Parathyroid adenoma (tissue), 2 donors: ENCODE results near the gene MDFI.

Experiments
- H2AFZ ChIP-seq: fragments of 300-600 bp; sonication (generic); one replicate; pipeline ENCODE4 v1.7.0; 2017; ENCODE audit warnings: antibody characterized with exemption, mild to moderate bottlenecking
- H3K27ac ChIP-seq: fragments of 300-600 bp; sonication (generic); one replicate; pipeline ENCODE4 v1.7.0; 2017
- H3K27me3 ChIP-seq: fragments of 300-600 bp; sonication (generic); one replicate; pipeline ENCODE4 v1.7.0; 2017; ENCODE audit warnings: low read length; ENCODE audit not compliant: control insufficient read depth, insufficient read depth
- H3K36me3 ChIP-seq: fragments of 300-600 bp; sonication (generic); one replicate; pipeline ENCODE4 v1.7.0; 2017; ENCODE audit warnings: low read length; ENCODE audit not compliant: control insufficient read depth, insufficient read depth
- H3K4me1 ChIP-seq: fragments of 300-600 bp; sonication (generic); one replicate; pipeline ENCODE4 v1.7.0; 2017; ENCODE audit warnings: control low read depth
- H3K4me2 ChIP-seq: fragments of 300-600 bp; sonication (generic); one replicate; pipeline ENCODE4 v1.7.0; 2017; ENCODE audit warnings: low read length
- H3K4me3 ChIP-seq: fragments of 300-600 bp; sonication (generic); one replicate; pipeline ENCODE4 v1.7.0; 2017; ENCODE audit warnings: low read depth, low read length
- H3K79me2 ChIP-seq: fragments of 300-600 bp; sonication (generic); one replicate; pipeline ENCODE4 v1.7.0; 2017; ENCODE audit warnings: control low read depth
- H3K9ac ChIP-seq: fragments of 300-600 bp; sonication (generic); one replicate; pipeline ENCODE4 v1.7.0; 2017; ENCODE audit warnings: mild to moderate bottlenecking
- H3K9me3 ChIP-seq: fragments of 300-600 bp; sonication (generic); one replicate; pipeline ENCODE4 v1.7.0; 2017; ENCODE audit warnings: low read length; ENCODE audit not compliant: control insufficient read depth
- CTCF ChIP-seq: fragments of 300-600 bp; sonication (generic); IDR thresholded peaks from one replicate; pipeline ENCODE4 v1.7.0; 2017; ENCODE audit warnings: antibody characterized with exemption, mild to moderate bottlenecking
- donor health status: primary hyperparathyroidism.

MDFI gene

GRCh38 chr6:41643899-41644269, 5.6 kb downstream of the MDFI start:
- Histone ChIP-seq H3K36me3 (no peaks in the 10 kb centered on the region), H3K4me1 (peaks cover 3% of the 10 kb centered on the region), H3K79me2 (no peaks in the 10 kb centered on the region), H2AFZ (no peak overlapping the region), H3K27me3 (no peaks in the 10 kb centered on the region), H3K4me2 (no peak overlapping the region), H3K27ac (no peak overlapping the region), H3K4me3 (no peak overlapping the region), H3K9me3 (no peaks in the 10 kb centered on the region), H3K9ac (no peak overlapping the region)
- no peak for TF ChIP-seq CTCF

- Histone ChIP-seq H3K27ac (no peak overlapping the region), H3K4me2 (no peak overlapping the region), H3K79me2 (no peaks in the 10 kb centered on the region), H3K4me1 (peaks cover 3% of the 10 kb centered on the region), H3K9me3 (no peaks in the 10 kb centered on the region), H3K4me3 (no peak overlapping the region), H3K9ac (no peak overlapping the region), H3K27me3 (no peaks in the 10 kb centered on the region), H2AFZ (no peak overlapping the region), H3K36me3 (no peaks in the 10 kb centered on the region)
- TF ChIP-seq CTCF = no peak
Measured at GRCh38 chr6:41644297-41644879, 6.1 kb downstream of the MDFI start.

- Histone ChIP-seq H3K79me2 (no peaks in the 10 kb centered on the region), H3K9ac (no peak overlapping the region), H3K9me3 (no peaks in the 10 kb centered on the region), H3K36me3 (no peaks in the 10 kb centered on the region), H3K4me1 (peaks cover 3% of the 10 kb centered on the region), H3K4me2 (no peak overlapping the region), H3K27ac (no peak overlapping the region), H2AFZ (peak overlapping the region; percentile 33), H3K4me3 (no peak overlapping the region), H3K27me3 (no peaks in the 10 kb centered on the region)
- TF ChIP-seq CTCF = no peak
Measured at GRCh38 chr6:41645007-41645618, 6.8 kb downstream of the MDFI start.

GRCh38 chr6:41646026-41646795, 7.9 kb downstream of the MDFI start:
- Histone ChIP-seq H3K79me2 (no peaks in the 10 kb centered on the region), H3K27me3 (no peaks in the 10 kb centered on the region), H3K27ac (no peak overlapping the region), H3K36me3 (no peaks in the 10 kb centered on the region), H3K9ac (no peak overlapping the region), H3K9me3 (no peaks in the 10 kb centered on the region), H3K4me3 (no peak overlapping the region), H3K4me1 (peaks cover 3% of the 10 kb centered on the region), H3K4me2 (no peak overlapping the region), H2AFZ (no peak overlapping the region)
- TF ChIP-seq CTCF = no peak
